ENCODE data around the gene CCDC197.

GRCh38 chr14:94050231-94050880 is 53.3 kb downstream of the CCDC197 start:
- no peak for TF ChIP-seq CTCF (IDR thresholded peaks at IDR 0.05)
- TF ChIP-seq EP300 (IDR thresholded peaks at IDR 0.05) = no peak

Measured in sigmoid colon (tissue), 4 donors.